Pancreas (tissue), 10 donors: Measurements from ENCODE around the gene GPC5. TPM values are rescaled to one million over a fixed set of nuclear protein-coding genes. Genes with fewer than 3 reads are reported as not detected.

Source experiments
- ATAC-seq, 4 donors: fragments of 200-7000 bp; cut with Tn5 transposase; one replicate each; pipeline versions ENCODE4 v1.8.0 to v1.9.1; 2020; ENCODE audit warnings: mild to moderate bottlenecking in 4 of 4, moderate library complexity in 4 of 4
- DNase-seq, 6 donors: peaks; one replicate each; pipeline ENCODE4 v3.0.0-alpha.2; 2020
- FAIRE-seq: peaks from 2 replicates; lab custom pipeline; 2012; peaks lifted over from hg19 to GRCh38; lab: Jason Lieb, UNC
- H3K27ac ChIP-seq, 4 donors: fragments of 200-600 bp; sonication (generic); 1 replicate in 3 of 4; 2 replicates in 1 of 4; pipeline versions ENCODE4 v1.5.0 to v1.8.0; 2020
- H3K27me3 ChIP-seq, 4 donors: fragments of 200-600 bp; one replicate each; pipeline ENCODE4 v1.8.0; 2021
- H3K36me3 ChIP-seq, 3 donors: fragments of 200-600 bp; sonication (generic) in 1 of 3; one replicate each; pipeline versions ENCODE4 v1.5.0 to v1.8.0; 2020 to 2021
- H3K4me1 ChIP-seq, 3 donors: fragments of 200-600 bp; one replicate each; pipeline ENCODE4 v1.8.0; 2021
- H3K4me3 ChIP-seq, 4 donors: fragments of 200-600 bp; sonication (generic) in 2 of 4; one replicate each; pipeline versions ENCODE4 v1.5.0 to v1.8.0; 2020 to 2021
- H3K9me3 ChIP-seq, 4 donors: fragments of 200-600 bp; one replicate each; pipeline ENCODE4 v1.8.0; 2021
- CTCF ChIP-seq, 4 donors: fragments of 200-600 bp; sonication (generic) in 3 of 4; IDR thresholded peaks; one replicate each; pipeline versions ENCODE4 v1.5.0 to v1.8.0; 2021; ENCODE audit warnings: antibody characterized with exemption in 4 of 4
- WGBS, 2 donors: extraction: QIAGEN DNeasy Blood & Tissue Kit; methylation state at CpG; one replicate each; pipeline ENCODE4 v1.1.7; 2013; 5-methylcytosine and 5-hydroxymethylcytosine counted together
- intact Hi-C, 3 donors: fragments of 100-400 bp; cut with DNase I; formaldehyde crosslinking; loops; one replicate each; pipeline versions ENCODE4 v1.11.1 to v1.14.2; 2022
- polyA plus RNA-seq, 2 donors: library from polyadenylated mRNA; stranded (reverse); fragments of 200-250 nt; gene quantifications; one replicate each; pipeline ENCODE4 v1.2.3, GENCODE V29; 2013
- total RNA-seq, 6 donors: library from RNA; stranded (reverse); fragmentation: NEBNext Ultra II Directional in 4 of 6; extraction: Animal tissue kit (Norgen Biotek cat#: 25700) in 4 of 6; gene quantifications; one replicate each; pipeline versions ENCODE4 v1.2.1 to v1.2.4, GENCODE V29; 2021 to 2023
- donor health status: healthy with polysubstance abuse.
- donor health status: DM: no; HTN: no; CAD: no; lungs with moderate emphysema.
- donor health status: DM: no; HTN: no; CAD: no.
- donor health status: control.
- donor health status: control.
- donor health status: Bipolar disorder and iron deficiency.
- donor health status: DM: yes; HTN: yes; CAD: no.
- donor health status: DM: no; HTN: no; CAD: no.
- donor health status: DM: no; HTN: no; CAD: no.
- donor health status: DM: yes; HTN: yes; CAD: no.

The GPC5 gene
- total and polyA plus RNA-seq, 8 donors = 0.12 to 0.35 (median 0.35) TPM; not detected in 5

- WGBS, 2 donors = 75 to 86% methylated on average over 3 of the region's 3 CpGs
- Histone ChIP-seq H3K36me3 (peaks cover 0 to 4% (median 0%) of the 10 kb centered on the region in 3 donors), H3K9me3 (no peaks in the 10 kb centered on the region), H3K4me1 (peaks cover 7 to 11% (median 9%) of the 10 kb centered on the region in 3 donors), H3K4me3 (no peak overlapping the region), H3K27ac (no peak overlapping the region), H3K27me3 (no peaks in the 10 kb centered on the region)
- no peak for TF ChIP-seq CTCF (IDR thresholded peaks at IDR 0.05)
- intact Hi-C loops = no loop called here
- ATAC-seq (no peak), DNase-seq (no peak), FAIRE-seq (no peak)
Measured at GRCh38 chr13:91359631-91360030, 38.8 kb upstream of the GPC5 start.

GRCh38 chr13:91360246-91360751 lies 38.1 kb upstream of the GPC5 start:
- H3K9me3 ChIP-seq = no peaks in the 10 kb centered on the region
- no peak overlapping the region for H3K4me3 ChIP-seq
- no peak overlapping the region for H3K27ac ChIP-seq
- no peak for TF ChIP-seq CTCF (IDR thresholded peaks at IDR 0.05)
- peaks cover 7 to 11% (median 9%) of the 10 kb centered on the region in 3 donors for H3K4me1 ChIP-seq
- intact Hi-C loops = no loop called here
- WGBS, 2 donors = 90 to 91% methylated on average over 4 of the region's 4 CpGs
- DNase-seq = no peak
- H3K36me3 ChIP-seq = no peaks in the 10 kb centered on the region
- no peaks in the 10 kb centered on the region for H3K27me3 ChIP-seq
- no peak for ATAC-seq
- FAIRE-seq = no peak

GRCh38 chr13:91361755-91362271 lies 36.6 kb upstream of the GPC5 start:
- ATAC-seq = peak; percentile 32 to 54 (median 44)

GRCh38 chr13:91362908-91363307 lies 35.5 kb upstream of the GPC5 start:
- H3K4me1 ChIP-seq = peaks cover 7 to 11% (median 9%) of the 10 kb centered on the region in 3 donors
- H3K27ac ChIP-seq = no peak overlapping the region
- WGBS, 2 donors = 91 to 100% methylated on average over 1 of the region's 1 CpG
- no peak for FAIRE-seq
- DNase-seq = no peak
- no peaks in the 10 kb centered on the region for H3K9me3 ChIP-seq
- H3K27me3 ChIP-seq = no peaks in the 10 kb centered on the region
- TF ChIP-seq CTCF (IDR thresholded peaks at IDR 0.05) = no peak
- intact Hi-C loops = no loop called here
- H3K4me3 ChIP-seq = no peak overlapping the region
- no peaks in the 10 kb centered on the region for H3K36me3 ChIP-seq
- no peak for ATAC-seq

More at GRCh38 chr13:91361755-91362271, 36.6 kb upstream of the GPC5 start:
- DNase-seq (no peak), FAIRE-seq (no peak)
- no peaks in the 10 kb centered on the region for H3K27me3 ChIP-seq
- no peak overlapping the region for H3K4me3 ChIP-seq
- WGBS, 2 donors = 19 to 29% methylated on average over 1 of the region's 1 CpG
- peaks cover 7 to 11% (median 9%) of the 10 kb centered on the region in 3 donors for H3K4me1 ChIP-seq
- H3K36me3 ChIP-seq = no peaks in the 10 kb centered on the region
- H3K27ac ChIP-seq = no peak overlapping the region
- intact Hi-C loops = no loop called here
- no peak for TF ChIP-seq CTCF (IDR thresholded peaks at IDR 0.05)
- no peaks in the 10 kb centered on the region for H3K9me3 ChIP-seq

- H3K4me1 ChIP-seq = no peaks in the 10 kb centered on the region
- 84 to 95% methylated on average over 1 of the region's 1 CpG for WGBS, 2 donors
- no peak for ATAC-seq
- DNase-seq = no peak
- H3K27me3 ChIP-seq = peaks cover 0 to 3% (median 0%) of the 10 kb centered on the region in 4 donors
- H3K36me3 ChIP-seq = no peaks in the 10 kb centered on the region
- intact Hi-C loops = no loop called here
- FAIRE-seq = no peak
- no peaks in the 10 kb centered on the region for H3K9me3 ChIP-seq
- H3K4me3 ChIP-seq = no peak overlapping the region
- no peak for TF ChIP-seq CTCF (IDR thresholded peaks at IDR 0.05)
- no peak overlapping the region for H3K27ac ChIP-seq
Measured at GRCh38 chr13:91368101-91368500, 30.3 kb upstream of the GPC5 start.
